Suprapubic skin (tissue), 4 donors: ENCODE results near the gene KLHL30.

ENCODE experiments used
- POLR2A ChIP-seq, 2 donors: fragments of 450-650 bp; IDR thresholded peaks; one replicate each; pipeline ENCODE4 v1.6.1; 2017; ENCODE audit warnings: antibody characterized with exemption in 2 of 2, mild to moderate bottlenecking in 2 of 2, moderate library complexity in 2 of 2
- POLR2AphosphoS5 ChIP-seq, 3 donors: sonication (generic); formaldehyde crosslinking; IDR thresholded peaks; one replicate each; pipeline ENCODE4 v1.6.1; 2017; ENCODE audit warnings: antibody characterized with exemption in 3 of 3
- TF ChIP-seq, protein P1 (sequence below), 2 donors: fragments of 200-600 bp in 1 of 2; fragments of 450-650 bp in 1 of 2; sonication (generic) in 1 of 2; IDR thresholded peaks; one replicate each; pipeline ENCODE4 v1.5.1; 2016 to 2019; ENCODE audit warnings: antibody characterized with exemption in 2 of 2, mild to moderate bottlenecking in 1 of 2, moderate library complexity in 1 of 2

DNA sequence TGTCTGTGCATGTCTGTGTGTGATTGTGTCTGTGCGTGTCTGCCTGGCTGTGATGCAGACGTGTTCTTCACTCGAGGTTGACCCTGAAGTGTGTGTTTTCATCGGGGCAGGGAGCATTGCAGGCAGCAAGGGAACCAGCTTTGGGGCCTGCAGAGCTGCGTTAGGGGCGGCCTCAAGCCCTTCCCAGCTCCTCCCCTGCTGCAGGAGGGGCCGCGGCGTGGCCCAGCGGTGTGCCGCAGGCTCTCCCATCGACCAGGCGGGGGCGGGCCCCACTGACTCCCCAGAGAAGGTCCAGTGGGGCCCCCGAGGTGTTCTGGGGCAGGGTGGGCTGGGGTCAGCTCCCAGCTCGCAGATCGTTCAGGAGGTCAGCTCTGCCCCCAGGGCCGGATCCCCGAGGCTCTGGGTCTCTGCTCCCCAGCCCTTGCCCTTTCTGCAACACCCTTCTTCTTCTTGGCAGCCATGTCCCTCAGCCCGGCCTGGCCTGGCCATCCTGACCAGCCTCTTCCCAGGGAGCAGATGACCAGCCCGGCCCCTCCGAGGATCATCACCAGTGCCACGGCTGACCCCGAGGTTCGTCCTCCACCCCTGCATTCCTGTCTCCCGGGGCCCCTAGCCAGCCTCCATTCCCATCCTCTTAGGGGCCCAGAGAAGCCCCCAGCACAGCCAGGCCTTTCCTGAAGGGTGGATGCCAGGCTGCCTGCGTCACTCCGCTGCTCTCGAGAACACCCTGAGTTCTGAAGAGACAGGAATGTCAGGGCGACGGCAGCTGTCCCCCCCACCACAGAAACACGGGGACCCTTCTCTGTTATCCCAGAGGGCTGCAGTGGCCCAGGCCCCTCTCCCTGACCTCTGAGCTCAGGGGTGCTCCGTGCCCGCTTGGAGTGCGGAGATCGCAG is 11.1 kb upstream of the KLHL30 start:
- TF ChIP-seq, protein P1, sequence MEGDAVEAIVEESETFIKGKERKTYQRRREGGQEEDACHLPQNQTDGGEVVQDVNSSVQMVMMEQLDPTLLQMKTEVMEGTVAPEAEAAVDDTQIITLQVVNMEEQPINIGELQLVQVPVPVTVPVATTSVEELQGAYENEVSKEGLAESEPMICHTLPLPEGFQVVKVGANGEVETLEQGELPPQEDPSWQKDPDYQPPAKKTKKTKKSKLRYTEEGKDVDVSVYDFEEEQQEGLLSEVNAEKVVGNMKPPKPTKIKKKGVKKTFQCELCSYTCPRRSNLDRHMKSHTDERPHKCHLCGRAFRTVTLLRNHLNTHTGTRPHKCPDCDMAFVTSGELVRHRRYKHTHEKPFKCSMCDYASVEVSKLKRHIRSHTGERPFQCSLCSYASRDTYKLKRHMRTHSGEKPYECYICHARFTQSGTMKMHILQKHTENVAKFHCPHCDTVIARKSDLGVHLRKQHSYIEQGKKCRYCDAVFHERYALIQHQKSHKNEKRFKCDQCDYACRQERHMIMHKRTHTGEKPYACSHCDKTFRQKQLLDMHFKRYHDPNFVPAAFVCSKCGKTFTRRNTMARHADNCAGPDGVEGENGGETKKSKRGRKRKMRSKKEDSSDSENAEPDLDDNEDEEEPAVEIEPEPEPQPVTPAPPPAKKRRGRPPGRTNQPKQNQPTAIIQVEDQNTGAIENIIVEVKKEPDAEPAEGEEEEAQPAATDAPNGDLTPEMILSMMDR (IDR thresholded peaks at IDR 0.05) = no peak
- TF ChIP-seq POLR2A (IDR thresholded peaks at IDR 0.05) (no peak), POLR2AphosphoS5 (IDR thresholded peaks at IDR 0.05) (no peak)
